BE2C (cell line): ENCODE measurements around the gene CACNA1I.
A peak's percentile ranks its signal among the peaks of the same experiment; 100 is the strongest.

ENCODE experiments used
- DNase-seq: peaks from one replicate; pipeline ENCODE4 v3.0.0-alpha.2; 2020
- H3K27me3 ChIP-seq: fragments of 250-450 bp; sonication (Bioruptor Pico); 2 replicates; pipeline ENCODE4 v1.5.1; 2020; ENCODE audit warnings: mild to moderate bottlenecking
- H3K36me3 ChIP-seq: fragments of 250-450 bp; sonication (Bioruptor Pico); 2 replicates; pipeline ENCODE4 v1.5.1; 2020; ENCODE audit warnings: mild to moderate bottlenecking
- H3K4me1 ChIP-seq: fragments of 250-450 bp; sonication (Bioruptor Pico); 2 replicates; pipeline ENCODE4 v1.5.1; 2020
- H3K4me3 ChIP-seq: 2 replicates; pipeline ENCODE4 v1.5.1; 2011; ENCODE audit warnings: low read depth, low read length
- H3K9me3 ChIP-seq: fragments of 250-450 bp; sonication (Bioruptor Pico); 2 replicates; pipeline ENCODE4 v1.5.1; 2020
- TF ChIP-seq, protein P1 (sequence below): IDR thresholded peaks from 2 replicates; pipeline ENCODE4 v1.5.1; 2012; ENCODE audit warnings: mild to moderate bottlenecking, low read depth, low read length

CACNA1I gene

DNA sequence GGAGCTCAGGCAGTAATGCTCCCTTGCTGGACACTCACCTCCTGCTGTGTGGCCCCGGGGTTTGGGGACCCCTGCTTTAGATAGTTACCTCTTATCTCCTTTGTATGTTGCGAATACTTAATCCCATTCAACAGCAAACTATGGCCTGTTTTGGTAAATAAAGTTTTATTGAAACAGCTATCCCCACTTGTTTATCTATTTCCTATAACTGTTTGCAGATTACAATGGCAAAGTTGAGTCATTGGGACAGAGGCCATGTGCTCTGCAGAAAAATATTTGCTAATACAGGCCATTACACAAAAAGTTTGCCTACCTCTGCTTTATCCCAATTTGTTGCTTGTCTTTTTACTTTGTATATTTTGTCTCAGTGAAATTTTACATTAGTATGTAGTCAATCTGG lies 68.4 kb downstream of the CACNA1I start:
- Histone ChIP-seq H3K27me3 (no peaks in the 10 kb centered on the region), H3K4me3 (no peak overlapping the region), H3K4me1 (peaks cover 13% of the 10 kb centered on the region), H3K9me3 (no peaks in the 10 kb centered on the region), H3K36me3 (no peaks in the 10 kb centered on the region)
- TF ChIP-seq, protein P1, sequence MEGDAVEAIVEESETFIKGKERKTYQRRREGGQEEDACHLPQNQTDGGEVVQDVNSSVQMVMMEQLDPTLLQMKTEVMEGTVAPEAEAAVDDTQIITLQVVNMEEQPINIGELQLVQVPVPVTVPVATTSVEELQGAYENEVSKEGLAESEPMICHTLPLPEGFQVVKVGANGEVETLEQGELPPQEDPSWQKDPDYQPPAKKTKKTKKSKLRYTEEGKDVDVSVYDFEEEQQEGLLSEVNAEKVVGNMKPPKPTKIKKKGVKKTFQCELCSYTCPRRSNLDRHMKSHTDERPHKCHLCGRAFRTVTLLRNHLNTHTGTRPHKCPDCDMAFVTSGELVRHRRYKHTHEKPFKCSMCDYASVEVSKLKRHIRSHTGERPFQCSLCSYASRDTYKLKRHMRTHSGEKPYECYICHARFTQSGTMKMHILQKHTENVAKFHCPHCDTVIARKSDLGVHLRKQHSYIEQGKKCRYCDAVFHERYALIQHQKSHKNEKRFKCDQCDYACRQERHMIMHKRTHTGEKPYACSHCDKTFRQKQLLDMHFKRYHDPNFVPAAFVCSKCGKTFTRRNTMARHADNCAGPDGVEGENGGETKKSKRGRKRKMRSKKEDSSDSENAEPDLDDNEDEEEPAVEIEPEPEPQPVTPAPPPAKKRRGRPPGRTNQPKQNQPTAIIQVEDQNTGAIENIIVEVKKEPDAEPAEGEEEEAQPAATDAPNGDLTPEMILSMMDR = no peak
- DNase-seq = no peak

DNA sequence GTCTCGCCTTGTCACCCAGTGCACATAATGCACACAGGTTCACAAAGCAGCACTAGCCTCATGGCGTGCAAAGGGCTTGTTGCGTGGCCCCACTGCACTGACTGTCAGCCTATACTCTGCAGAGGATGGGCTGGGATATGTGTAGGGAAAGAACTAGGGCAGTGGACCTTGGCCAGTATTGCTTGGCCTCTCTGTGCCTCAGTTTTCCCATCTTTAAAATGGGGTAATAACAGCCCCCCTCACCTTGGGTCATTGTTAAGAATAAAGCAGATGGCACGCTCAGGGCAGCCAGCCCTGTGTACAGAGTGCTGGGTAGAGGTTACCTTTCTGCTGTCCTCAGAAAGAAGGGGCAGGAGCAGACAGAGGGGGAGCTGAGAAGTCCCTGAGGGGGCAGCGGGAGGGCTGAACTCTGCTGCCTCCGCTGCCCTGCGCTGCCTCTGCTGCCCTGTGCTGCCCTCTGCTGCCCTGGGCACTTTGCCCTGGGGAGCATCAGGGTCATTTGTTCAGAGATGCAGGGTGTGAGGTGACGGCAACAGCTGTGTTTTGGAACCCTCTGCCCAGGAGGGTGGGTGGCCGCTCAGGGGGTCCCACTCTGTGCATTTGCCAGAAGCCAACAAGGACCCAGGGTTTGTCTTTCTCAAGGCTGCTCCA lies 71.2 kb downstream of the CACNA1I start:
- no peaks in the 10 kb centered on the region for H3K9me3 ChIP-seq
- no peaks in the 10 kb centered on the region for H3K36me3 ChIP-seq
- TF ChIP-seq, protein P1 = no peak
- H3K27me3 ChIP-seq = no peaks in the 10 kb centered on the region
- peaks cover 5% of the 10 kb centered on the region for H3K4me1 ChIP-seq
- no peak for DNase-seq
- H3K4me3 ChIP-seq = no peak overlapping the region

DNA sequence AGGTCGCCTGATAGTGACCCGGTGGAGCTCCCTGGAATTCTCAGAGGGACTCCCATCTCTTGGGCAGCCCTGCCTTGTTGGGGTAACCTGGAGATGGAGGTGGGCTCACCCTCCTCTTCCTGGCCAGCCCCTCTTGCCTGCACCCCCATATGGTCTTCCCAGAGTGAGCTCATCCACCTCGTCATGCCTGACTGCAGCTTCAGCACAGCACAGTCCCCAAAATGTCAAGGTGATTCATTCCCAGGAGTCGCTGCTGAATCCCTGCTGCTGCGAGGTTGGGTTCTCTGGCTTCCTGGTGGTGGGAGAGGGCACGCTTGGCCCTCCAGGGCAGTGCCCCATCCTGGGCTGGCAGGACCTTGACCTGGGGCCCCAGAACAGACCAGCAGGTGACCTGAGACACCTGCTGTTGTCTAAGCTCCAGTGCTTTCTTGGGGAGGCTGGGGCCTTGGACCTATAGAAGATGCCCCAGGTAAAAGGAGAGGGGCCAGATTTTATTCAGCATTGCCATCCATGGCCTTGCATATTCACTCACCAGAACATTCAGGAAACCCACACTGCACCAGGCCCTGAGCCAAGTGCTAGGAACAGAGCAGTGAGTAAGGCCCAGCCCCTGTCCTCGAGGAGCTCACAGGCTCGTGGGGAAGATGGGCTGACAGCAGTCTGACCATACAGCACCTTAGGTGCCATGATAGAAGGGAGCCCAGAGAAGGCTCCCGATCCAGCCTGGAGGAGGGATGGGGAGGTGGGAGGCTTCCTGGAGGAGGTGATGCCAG lies 72.9 kb downstream of the CACNA1I start:
- Histone ChIP-seq H3K4me1 (peaks cover 9% of the 10 kb centered on the region), H3K4me3 (no peak overlapping the region), H3K9me3 (no peaks in the 10 kb centered on the region), H3K27me3 (no peaks in the 10 kb centered on the region), H3K36me3 (no peaks in the 10 kb centered on the region)
- TF ChIP-seq, protein P1 = no peak
- DNase-seq = no peak

DNA sequence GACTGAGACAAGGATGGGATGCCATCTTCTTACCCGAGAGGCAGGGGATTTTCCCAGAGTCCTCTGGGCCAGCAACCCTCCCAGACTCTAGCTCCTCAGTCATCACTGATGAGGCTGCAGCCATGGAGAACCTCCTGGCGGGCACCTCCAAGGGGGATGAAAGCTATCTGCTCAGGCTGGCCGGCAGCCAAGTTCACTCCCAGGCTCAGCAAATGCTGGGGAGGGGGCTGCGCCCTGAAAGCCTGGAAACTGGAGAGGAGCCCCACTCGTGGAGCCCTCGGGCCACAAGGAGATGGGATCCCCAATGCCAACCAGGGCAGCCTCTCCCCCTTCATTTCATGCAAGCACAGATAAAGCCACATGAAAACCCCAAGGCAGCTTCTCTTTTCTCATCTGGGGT lies 75.0 kb downstream of the CACNA1I start:
- Histone ChIP-seq H3K36me3 (no peaks in the 10 kb centered on the region), H3K27me3 (no peaks in the 10 kb centered on the region), H3K4me3 (no peak overlapping the region), H3K9me3 (no peaks in the 10 kb centered on the region), H3K4me1 (peaks cover 9% of the 10 kb centered on the region)
- no peak for DNase-seq
- TF ChIP-seq, protein P1 = no peak

DNA sequence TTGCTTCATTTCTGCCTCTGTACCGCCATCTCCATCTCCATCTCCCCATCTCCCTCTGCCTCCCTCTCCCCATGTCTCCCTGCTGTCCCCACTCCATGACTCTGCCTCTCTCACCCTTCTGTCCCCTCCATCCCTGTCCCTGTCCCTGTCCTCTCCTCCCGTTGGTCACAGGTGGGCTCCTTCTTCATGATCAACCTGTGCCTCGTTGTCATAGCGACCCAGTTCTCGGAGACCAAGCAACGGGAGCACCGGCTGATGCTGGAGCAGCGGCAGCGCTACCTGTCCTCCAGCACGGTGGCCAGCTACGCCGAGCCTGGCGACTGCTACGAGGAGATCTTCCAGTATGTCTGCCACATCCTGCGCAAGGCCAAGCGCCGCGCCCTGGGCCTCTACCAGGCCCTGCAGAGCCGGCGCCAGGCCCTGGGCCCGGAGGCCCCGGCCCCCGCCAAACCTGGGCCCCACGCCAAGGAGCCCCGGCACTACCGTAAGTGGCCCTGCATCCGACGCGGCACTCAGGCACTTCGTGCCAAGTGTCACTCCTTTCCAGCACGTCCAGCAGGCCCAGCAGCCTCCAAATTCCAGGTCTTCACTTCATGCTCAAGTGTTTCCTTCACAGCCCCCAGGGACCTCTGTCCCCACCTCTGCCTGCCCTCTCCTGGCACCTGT lies 76.0 kb downstream of the CACNA1I start:
- H3K27me3 ChIP-seq = no peaks in the 10 kb centered on the region
- no peaks in the 10 kb centered on the region for H3K9me3 ChIP-seq
- TF ChIP-seq, protein P1 = no peak
- peak; percentile 67 for DNase-seq
- H3K4me3 ChIP-seq = no peak overlapping the region
- H3K4me1 ChIP-seq = peaks cover 9% of the 10 kb centered on the region
- H3K36me3 ChIP-seq = no peaks in the 10 kb centered on the region
